NCI-H748 (cell line): ENCODE measurements around the gene SHC4.

ENCODE experiments used
- DNase-seq: peaks from one replicate; lab custom pipeline; 2025; ENCODE audit not compliant: unreplicated experiment; lab: John Stamatoyannopoulos, UW

Gene SHC4, protein sequence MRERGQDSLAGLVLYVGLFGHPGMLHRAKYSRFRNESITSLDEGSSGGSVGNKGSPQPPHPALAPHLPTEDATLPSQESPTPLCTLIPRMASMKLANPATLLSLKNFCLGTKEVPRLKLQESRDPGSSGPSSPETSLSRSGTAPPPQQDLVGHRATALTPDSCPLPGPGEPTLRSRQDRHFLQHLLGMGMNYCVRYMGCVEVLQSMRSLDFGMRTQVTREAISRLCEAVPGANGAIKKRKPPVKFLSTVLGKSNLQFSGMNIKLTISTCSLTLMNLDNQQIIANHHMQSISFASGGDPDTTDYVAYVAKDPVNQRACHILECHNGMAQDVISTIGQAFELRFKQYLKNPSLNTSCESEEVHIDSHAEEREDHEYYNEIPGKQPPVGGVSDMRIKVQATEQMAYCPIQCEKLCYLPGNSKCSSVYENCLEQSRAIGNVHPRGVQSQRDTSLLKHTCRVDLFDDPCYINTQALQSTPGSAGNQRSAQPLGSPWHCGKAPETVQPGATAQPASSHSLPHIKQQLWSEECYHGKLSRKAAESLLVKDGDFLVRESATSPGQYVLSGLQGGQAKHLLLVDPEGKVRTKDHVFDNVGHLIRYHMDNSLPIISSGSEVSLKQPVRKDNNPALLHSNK

DNA sequence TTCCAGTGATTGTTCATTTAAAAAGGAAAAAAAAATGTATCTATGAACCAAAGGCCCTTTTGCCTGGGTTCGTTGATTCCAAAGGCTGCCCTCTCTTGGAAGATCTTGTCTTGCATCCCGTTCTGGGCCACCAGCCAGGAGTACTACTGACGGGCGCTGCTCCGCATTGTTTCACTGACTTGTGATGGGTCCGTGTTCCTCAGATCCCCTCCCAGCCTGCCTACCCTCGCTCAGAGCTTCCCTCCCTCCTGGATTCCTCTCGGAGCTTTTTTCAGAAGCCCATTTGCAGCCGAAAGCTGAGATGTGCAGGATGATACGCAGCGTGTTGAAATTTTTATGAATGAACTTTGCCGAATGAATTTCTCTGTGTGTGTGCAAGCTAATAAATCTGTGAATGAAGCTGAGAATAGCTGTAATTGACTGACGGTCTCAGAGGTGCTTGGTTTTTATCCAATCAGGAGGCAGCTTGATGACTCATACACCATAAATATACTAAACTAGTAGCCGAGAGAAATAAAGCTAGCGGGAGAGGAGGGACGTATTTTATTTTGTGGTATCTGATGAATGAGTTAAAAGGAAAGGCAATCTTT lies at the start of gene SHC4:
Gene SHC4 (minus strand): TSS at position 396 of the 590 bp plus-strand sequence. CDS start 904 bp downstream, outside the sequence.
- DNase-seq = peak; percentile 65

- no peak for DNase-seq
Observed at GRCh38 chr15:48999314-48999713, 35.6 kb upstream of the SHC4 start.

DNA sequence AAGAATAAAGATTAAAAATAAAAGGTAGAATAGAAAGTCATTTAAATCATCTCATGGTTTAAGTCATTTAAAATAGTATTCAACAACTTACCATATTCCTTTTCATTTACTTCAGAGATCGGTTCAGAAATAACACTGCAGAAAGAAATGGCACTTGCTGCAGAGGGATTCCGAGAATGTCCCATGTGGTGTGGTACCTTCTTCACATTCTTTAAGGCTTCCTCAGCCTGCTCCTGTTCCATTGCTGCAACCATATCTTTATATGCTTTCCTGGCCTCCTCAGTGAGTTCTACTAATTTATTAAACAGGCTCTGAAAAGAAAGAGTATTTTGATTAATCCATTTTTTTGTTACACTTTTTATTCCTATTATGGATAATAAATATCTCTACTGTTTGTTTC lies 32.6 kb upstream of the SHC4 start:
- no peak for DNase-seq

DNA sequence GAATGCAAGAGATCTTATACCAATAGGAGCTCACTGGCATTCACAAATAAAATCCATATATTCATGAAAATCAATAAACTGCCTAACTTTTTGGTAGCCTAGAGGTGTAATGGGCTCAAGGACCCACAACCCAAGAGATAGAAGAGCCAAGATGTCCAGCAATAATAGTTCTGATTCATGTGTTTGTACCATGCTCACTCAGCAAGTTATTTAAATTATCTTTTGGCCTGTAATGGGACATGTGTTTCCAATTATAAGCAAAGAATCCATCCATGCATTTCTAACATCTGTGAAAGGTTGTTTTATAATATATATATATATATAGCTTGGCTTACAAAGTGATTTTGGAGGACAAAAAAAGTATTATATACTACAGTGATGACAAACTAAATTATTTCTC lies 29.7 kb upstream of the SHC4 start:
- DNase-seq = no peak

GRCh38 chr15:48992545-48992944 lies 28.8 kb upstream of the SHC4 start:
- DNase-seq = no peak

- DNase-seq = no peak
Observed at GRCh38 chr15:48992096-48992495, 28.4 kb upstream of the SHC4 start.

DNA sequence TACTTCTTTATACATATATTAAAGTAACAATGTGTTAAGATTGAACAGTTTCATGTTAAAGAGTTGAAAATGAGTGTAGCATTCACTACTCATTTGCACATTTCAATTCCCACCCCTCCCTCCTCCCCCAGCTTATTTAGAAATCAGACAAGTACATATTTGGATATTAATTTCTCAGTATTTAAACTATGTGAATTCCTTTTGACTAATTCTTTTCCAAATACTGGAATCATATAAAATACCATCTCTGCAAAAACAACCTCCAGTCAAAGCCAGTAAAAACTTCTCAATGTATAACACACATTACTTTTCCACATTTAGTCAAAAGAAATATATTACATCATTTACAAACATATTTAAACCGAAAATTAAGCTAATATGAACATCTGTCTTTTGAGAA lies 25.5 kb upstream of the SHC4 start:
- no peak for DNase-seq

DNA sequence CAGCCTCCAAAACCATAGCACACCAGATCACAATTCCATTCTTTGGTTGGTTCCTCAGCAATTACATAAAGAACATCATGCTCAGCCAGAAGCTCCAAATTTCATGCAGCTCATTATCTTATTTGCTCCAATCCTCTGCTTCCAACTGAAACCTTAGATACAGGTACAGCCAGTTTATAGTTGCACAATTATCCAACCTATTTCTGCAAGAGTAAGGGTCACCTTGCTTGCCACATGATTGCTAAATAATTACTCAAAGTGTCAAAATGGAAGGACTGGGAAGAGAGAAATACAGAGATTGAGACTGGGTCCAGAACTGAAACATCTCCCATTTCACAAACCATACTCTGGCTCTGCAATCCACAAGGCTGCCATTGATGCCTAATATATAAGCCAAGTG lies 23.4 kb upstream of the SHC4 start:
- no peak for DNase-seq

GRCh38 chr15:48986240-48986639 lies 22.5 kb upstream of the SHC4 start:
- DNase-seq = no peak

- DNase-seq = no peak
Observed at GRCh38 chr15:48985516-48985915, 21.8 kb upstream of the SHC4 start.

DNA sequence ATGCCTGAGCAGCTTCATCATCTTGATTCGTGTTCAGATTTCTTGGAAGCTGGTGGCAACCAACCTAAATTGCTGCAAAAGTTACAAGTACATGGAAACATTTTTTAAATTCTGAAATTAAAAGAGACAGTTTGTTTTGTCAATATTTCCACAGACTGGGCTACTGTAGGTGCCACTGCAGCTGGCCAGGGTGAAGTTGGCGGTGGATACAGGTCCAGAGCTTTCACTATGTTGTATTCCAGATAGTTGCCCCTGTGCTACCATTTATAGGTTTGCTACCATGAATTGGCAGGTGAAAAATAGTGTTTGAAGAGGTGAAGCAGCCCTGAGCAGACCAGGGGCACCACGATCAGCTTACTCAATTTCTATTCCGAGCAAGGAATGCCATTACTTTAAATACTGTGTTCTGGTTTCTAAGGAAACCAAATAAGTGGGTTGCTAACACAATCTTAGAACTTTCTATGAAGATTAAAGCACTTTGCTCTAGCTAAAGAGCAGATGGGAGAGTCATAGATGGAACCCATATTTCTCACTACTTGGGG lies 21.2 kb upstream of the SHC4 start:
- no peak for DNase-seq

GRCh38 chr15:48984021-48984710 lies 20.4 kb upstream of the SHC4 start:
- DNase-seq = no peak

GRCh38 chr15:48983300-48983699 lies 19.6 kb upstream of the SHC4 start:
- DNase-seq = no peak

DNA sequence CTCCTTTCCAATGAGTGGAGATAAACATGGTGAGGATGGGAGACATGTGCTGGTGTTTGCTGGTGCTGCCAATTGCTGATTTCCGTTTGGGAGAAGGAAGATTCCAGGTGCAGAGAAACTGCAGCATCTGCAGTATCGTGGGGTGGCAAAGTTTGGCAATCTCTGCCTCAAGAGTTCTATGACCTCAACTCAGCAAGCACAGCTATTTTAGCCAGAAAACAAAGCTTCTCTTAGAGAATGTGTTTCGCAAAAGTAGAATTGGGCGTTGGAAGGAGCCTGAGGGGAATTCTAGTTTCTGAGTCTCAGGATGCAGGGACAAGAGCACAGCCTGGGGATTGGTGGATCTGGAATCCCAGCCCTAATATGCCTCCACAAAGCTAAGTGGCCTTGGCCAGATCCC lies 18.2 kb upstream of the SHC4 start:
- DNase-seq = no peak

DNA sequence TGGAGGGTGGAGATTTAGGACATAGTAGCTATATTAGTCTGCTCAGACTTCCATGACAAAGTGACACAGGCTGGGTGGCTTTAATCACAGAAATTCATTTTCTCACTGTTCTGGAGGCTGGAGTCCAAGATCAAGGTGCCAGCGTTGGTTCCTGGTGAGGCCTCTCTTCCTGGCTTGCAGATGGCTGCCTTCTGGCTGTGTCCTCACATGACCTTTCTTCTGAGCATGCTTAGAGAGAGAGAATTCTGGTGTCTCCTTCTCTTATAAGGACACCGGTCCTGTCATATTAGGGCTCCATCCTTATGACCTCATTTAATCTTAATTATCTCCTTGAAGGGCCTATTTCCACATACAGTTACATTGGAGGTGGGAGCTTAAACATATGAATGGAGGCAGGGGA lies 14.9 kb upstream of the SHC4 start:
- DNase-seq = no peak

DNA sequence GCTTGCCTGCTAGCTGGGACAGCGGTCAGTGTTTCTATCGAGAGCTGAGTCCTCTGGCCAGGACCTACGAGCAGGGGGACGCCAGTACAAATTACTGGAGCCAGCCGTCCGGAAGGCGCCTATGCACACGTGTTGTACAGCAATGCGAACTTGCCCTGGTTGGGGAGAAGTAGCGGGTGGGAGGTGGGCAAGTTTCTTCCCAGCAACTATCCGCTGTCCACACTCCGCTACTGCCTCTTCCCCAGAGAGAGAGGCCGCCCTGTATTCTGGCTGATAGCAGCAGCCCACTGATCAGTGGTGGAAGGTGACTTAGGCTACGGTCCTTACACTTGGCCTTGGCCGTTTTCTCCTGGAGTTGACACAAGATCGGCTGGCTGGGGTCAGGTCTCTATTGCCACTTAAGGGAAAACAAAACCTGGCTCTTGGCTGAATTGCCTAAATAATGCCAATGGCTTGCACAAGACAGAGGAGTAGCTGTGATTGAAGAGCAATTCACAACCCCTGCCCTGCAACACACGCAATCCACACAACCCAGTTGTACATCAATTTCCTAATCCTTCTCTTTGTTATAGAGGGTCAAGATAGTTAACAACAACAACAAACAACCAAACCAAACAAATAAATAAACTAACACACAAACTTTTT lies 12.8 kb upstream of the SHC4 start:
- no peak for DNase-seq

GRCh38 chr15:48975472-48976419 lies 12.0 kb upstream of the SHC4 start:
- peak; percentile 84 for DNase-seq

GRCh38 chr15:48974882-48975281 lies 11.2 kb upstream of the SHC4 start:
- no peak for DNase-seq

DNA sequence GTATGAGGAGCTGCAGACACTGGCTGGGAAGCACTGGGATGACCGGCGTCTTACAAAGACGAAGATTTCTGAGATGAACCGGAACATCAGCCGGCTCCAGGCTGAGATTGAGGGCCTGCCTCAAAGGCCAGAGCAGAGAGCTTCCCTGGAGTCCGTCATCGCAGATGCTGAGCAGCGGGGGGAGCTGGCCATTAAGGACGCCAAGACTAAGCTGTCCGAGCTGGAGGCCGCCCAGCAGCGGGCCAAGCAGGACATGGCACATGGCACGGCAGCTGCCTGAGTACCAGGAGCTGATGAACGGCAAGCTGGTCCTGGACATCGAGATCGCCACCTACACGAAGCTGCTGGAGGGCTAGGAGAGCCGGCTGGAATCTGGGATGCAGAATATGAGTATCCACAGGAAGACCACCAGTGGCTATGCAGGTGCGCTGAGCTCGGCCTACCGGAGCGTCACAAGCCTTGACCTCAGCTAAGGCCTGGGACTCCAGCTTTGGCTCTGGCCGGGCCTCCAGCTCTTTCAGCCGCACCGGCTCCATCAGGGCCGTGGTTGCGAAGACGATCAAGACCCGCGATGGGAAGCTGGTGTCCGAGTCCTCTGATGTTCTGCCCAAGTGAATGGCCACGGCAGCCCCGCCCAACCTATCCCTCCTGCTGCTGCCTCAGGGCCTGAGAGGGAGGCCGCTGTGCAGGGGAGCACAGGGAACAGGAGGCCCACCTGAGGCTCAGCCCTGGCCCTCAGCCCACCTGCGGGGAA lies 9.2 kb upstream of the SHC4 start:
- DNase-seq = no peak
